Measurements from ENCODE around the gene BAZ2B. TPM values are rescaled to one million over a fixed set of nuclear protein-coding genes. Genes with fewer than 3 reads are reported as not detected.

BAZ2B gene
- total RNA-seq, 1 experiment from 2014 or later = 54.9 TPM

DNA sequence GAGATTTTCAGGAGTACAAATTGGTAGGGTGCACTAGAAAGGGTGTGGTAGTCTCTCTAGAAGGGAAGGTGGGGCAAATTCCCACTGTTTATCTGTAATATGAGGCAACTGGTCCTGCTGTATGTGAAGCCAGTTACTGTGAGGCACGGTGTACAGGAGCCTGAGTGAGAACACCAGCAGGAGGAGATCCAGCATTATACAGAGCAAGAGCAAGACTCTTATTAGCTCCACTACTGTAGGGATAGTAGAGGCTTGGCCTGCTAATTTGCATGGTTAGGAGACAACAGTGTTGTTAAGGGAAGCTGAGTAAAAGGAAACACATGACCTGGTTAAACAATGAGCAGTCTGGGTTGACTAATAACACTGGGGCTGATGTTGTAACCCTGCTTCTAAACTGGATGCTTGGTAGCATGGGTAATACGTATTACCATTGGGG lies 253.5 kb downstream of the BAZ2B start:
- Histone ChIP-seq H2BK120ac (ENCODE audit: low read depth, low read length, poor library complexity, severe bottlenecking) (no peak overlapping the region), H3K79me1 (ENCODE audit: insufficient read depth, low read depth, low read length, poor library complexity, severe bottlenecking) (no peaks in the 10 kb centered on the region), H2BK5ac (ENCODE audit: insufficient read length, low read length) (no peak overlapping the region), H4K91ac (ENCODE audit: insufficient read length, low read depth, low read length) (no peak overlapping the region), H3K23ac (ENCODE audit: insufficient read length, low read depth, low read length) (no peak overlapping the region), H3K4me2 (ENCODE audit: insufficient read depth, insufficient read length, low read length) (no peak overlapping the region), H3K9me3 (ENCODE audit: control insufficient read depth, low read depth, low read length) (no peaks in the 10 kb centered on the region), H3K23me2 (ENCODE audit: insufficient read length, low read depth, low read length, poor library complexity, severe bottlenecking) (no peaks in the 10 kb centered on the region), H3K27ac (ENCODE audit: insufficient read length, low read depth, low read length) (no peak overlapping the region), H2AFZ (ENCODE audit: low read length) (no peak overlapping the region), H2BK15ac (ENCODE audit: low read depth, low read length) (no peak overlapping the region), H3K4me1 (ENCODE audit: insufficient read depth, low read length) (no peaks in the 10 kb centered on the region), H2BK12ac (ENCODE audit: insufficient read length, low read depth, low read length) (no peak overlapping the region), H4K20me1 (ENCODE audit: control insufficient read depth, insufficient read depth, insufficient read length) (no peaks in the 10 kb centered on the region), H3K18ac (ENCODE audit: insufficient read length, low read depth, low read length) (no peak overlapping the region), H3T11ph (ENCODE audit: low read length) (no peak overlapping the region), H4K8ac (replicated peaks; ENCODE audit: insufficient read length, low read depth, low read length) (no peak overlapping the region), H4K5ac (ENCODE audit: insufficient read length, low read depth, low read length) (no peak overlapping the region), H3K4ac (ENCODE audit: low read depth, low read length) (no peak overlapping the region), H3K14ac (ENCODE audit: insufficient read depth, low read length) (no peak overlapping the region), H3K79me2 (ENCODE audit: insufficient read depth, low read length) (no peaks in the 10 kb centered on the region), H3K56ac (ENCODE audit: insufficient read length, low read depth, low read length) (no peak overlapping the region), H2BK20ac (ENCODE audit: low read depth, low read length, poor library complexity, severe bottlenecking) (no peak overlapping the region), H2AK5ac (ENCODE audit: insufficient read length, low read length) (no peak overlapping the region), H3K27me3 (ENCODE audit: insufficient read depth, low read length) (no peaks in the 10 kb centered on the region), H3K9ac (ENCODE audit: extremely low read depth, insufficient read length, low read length) (no peak overlapping the region)
- Mint-ChIP-seq H3K4me3 (no peak overlapping the region), H3K9me3 (peaks cover 2 to 4% of the 10 kb centered on the region in 2 experiments; a peak in 4 of 5 replicates), H3K36me3 (ENCODE audit: insufficient read depth in 1 of 3, low read depth in 3 of 3) (peaks cover 20 to 39% (median 23%) of the 10 kb centered on the region in 3 experiments; a peak in 6 of 7 replicates), H3K27ac (peak overlapping the region in 1 of 3 experiments; percentile 30; a peak in 1 of 7 replicates), H3K27me3 (ENCODE audit: low read depth) (no peaks in the 10 kb centered on the region), H3K4me1 (peaks cover 4 to 7% of the 10 kb centered on the region in 2 experiments; a peak in 3 of 4 replicates)
- TF ChIP-seq, protein P1, sequence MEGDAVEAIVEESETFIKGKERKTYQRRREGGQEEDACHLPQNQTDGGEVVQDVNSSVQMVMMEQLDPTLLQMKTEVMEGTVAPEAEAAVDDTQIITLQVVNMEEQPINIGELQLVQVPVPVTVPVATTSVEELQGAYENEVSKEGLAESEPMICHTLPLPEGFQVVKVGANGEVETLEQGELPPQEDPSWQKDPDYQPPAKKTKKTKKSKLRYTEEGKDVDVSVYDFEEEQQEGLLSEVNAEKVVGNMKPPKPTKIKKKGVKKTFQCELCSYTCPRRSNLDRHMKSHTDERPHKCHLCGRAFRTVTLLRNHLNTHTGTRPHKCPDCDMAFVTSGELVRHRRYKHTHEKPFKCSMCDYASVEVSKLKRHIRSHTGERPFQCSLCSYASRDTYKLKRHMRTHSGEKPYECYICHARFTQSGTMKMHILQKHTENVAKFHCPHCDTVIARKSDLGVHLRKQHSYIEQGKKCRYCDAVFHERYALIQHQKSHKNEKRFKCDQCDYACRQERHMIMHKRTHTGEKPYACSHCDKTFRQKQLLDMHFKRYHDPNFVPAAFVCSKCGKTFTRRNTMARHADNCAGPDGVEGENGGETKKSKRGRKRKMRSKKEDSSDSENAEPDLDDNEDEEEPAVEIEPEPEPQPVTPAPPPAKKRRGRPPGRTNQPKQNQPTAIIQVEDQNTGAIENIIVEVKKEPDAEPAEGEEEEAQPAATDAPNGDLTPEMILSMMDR (conservative IDR thresholded peaks at IDR 0.05) = no peak
- WGBS (ENCODE audit: extremely low coverage, insufficient read length, low lambda C conversion rate) = no CpG with 5 or more reads among the region's 2 CpGs
- no peak for DNase-seq

Data from H9 (cell line).